Lung (tissue), 12 donors: ENCODE data around the gene FRMD4A. TPM values are rescaled to one million over a fixed set of nuclear protein-coding genes. Genes with fewer than 3 reads are reported as not detected.

Experiments
- ATAC-seq: fragments of 200-7000 bp; cut with Tn5 transposase; one replicate; pipeline ENCODE4 v1.9.1; 2020; ENCODE audit warnings: moderate number of reproducible peaks; ENCODE audit not compliant: insufficient read depth, low FRiP score
- DNase-seq, 3 donors: peaks; one replicate each; pipeline ENCODE4 v3.0.0-alpha.2; 2013 to 2017
- H3K27ac ChIP-seq, 2 donors: one replicate each; pipeline ENCODE4 v1.5.1; 2013; ENCODE audit warnings: mild to moderate bottlenecking in 2 of 2, moderate library complexity in 2 of 2, control low read depth in 1 of 2, inconsistent platforms in 1 of 2, low read depth in 1 of 2, low read length in 1 of 2
- H3K27me3 ChIP-seq, 3 donors: one replicate each; pipeline ENCODE4 v1.5.1; 2013; ENCODE audit warnings: low read length in 2 of 3; ENCODE audit not compliant: control insufficient read depth in 3 of 3, insufficient read depth in 3 of 3
- H3K36me3 ChIP-seq, 4 donors: one replicate each; pipeline ENCODE4 v1.5.1; 2013; ENCODE audit warnings: low read length in 4 of 4, mild to moderate bottlenecking in 1 of 4, moderate library complexity in 1 of 4; ENCODE audit not compliant: control insufficient read depth in 4 of 4, insufficient read depth in 4 of 4
- H3K4me1 ChIP-seq, 5 donors: one replicate each; pipeline ENCODE4 v1.5.1; 2013; ENCODE audit warnings: low read length in 5 of 5, mild to moderate bottlenecking in 2 of 5, moderate library complexity in 1 of 5; ENCODE audit not compliant: control insufficient read depth in 5 of 5, insufficient read depth in 5 of 5
- H3K4me3 ChIP-seq: one replicate; pipeline ENCODE4 v1.5.1; 2013; ENCODE audit warnings: mild to moderate bottlenecking, control low read depth, moderate library complexity
- H3K9ac ChIP-seq, 2 donors: one replicate each; pipeline ENCODE4 v1.5.1; 2013; ENCODE audit warnings: low read length in 2 of 2, control low read depth in 1 of 2; ENCODE audit not compliant: insufficient read depth in 1 of 2
- H3K9me3 ChIP-seq, 4 donors: one replicate each; pipeline ENCODE4 v1.5.1; 2013; ENCODE audit warnings: low read length in 3 of 4, mild to moderate bottlenecking in 1 of 4, moderate library complexity in 1 of 4; ENCODE audit not compliant: control insufficient read depth in 4 of 4, insufficient read depth in 3 of 4
- WGBS, 2 donors: extraction: QIAGEN DNeasy Blood & Tissue Kit; methylation state at CpG; one replicate each; pipeline ENCODE4 v1.1.7; 2013; 5-methylcytosine and 5-hydroxymethylcytosine counted together
- polyA plus RNA-seq, 2 donors: library from polyadenylated mRNA; stranded (reverse); fragments of 200-250 nt; gene quantifications; one replicate each; pipeline ENCODE4 v1.2.1, GENCODE V29; 2013
- total RNA-seq, 2 donors: library from RNA; depleted of rRNA in 1 of 2; stranded (reverse); fragments of >200 nt in 1 of 2; gene quantifications; one replicate each; pipeline ENCODE4 v1.2.1, GENCODE V29; 2014 to 2021
- TF ChIP-seq, protein P1 (sequence below): IDR thresholded peaks from 2 replicates; pipeline ENCODE4 v1.5.1; 2012; ENCODE audit warnings: mild to moderate bottlenecking; ENCODE audit errors: control extremely low read depth, extremely low read depth
- donor health status: control.
- donor health status: control.
- donor health status: Bipolar disorder and iron deficiency.
- donor health status: healthy.
- donor health status: DM: yes; HTN: yes; CAD: no.

FRMD4A gene
- total and polyA plus RNA-seq, 4 donors = 12.0 to 64.5 (median 29.3) TPM

DNA sequence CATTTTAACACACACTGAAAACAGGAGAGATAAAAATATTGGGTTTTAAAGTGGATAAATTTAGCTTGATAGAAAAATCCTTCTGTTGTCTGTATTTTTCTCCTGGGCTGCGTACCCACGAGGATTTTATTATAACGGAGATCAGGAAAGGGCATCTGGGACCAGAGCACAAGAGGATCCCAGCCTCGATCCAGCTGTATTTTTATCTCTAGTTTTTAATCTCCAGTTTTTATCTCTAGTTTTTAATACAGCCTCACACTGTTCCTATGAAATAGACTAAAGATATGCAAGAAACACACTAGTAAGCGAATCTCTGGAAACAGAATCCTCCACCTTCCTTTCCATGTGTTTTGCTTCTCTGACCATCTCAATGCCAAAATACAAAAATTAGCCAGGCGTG lies 295.2 kb downstream of the FRMD4A start:
- Histone ChIP-seq H3K9me3 (no peaks in the 10 kb centered on the region), H3K36me3 (no peaks in the 10 kb centered on the region), H3K9ac (no peak overlapping the region), H3K27me3 (no peaks in the 10 kb centered on the region), H3K4me3 (no peak overlapping the region), H3K4me1 (peaks cover under 1 to 6% (median 5%) of the 10 kb centered on the region in 5 donors), H3K27ac (no peak overlapping the region)
- WGBS, 2 donors = 76 to 91% methylated on average over 6 of the region's 6 CpGs
- DNase-seq = no peak
- ATAC-seq = no peak
- TF ChIP-seq, protein P1, sequence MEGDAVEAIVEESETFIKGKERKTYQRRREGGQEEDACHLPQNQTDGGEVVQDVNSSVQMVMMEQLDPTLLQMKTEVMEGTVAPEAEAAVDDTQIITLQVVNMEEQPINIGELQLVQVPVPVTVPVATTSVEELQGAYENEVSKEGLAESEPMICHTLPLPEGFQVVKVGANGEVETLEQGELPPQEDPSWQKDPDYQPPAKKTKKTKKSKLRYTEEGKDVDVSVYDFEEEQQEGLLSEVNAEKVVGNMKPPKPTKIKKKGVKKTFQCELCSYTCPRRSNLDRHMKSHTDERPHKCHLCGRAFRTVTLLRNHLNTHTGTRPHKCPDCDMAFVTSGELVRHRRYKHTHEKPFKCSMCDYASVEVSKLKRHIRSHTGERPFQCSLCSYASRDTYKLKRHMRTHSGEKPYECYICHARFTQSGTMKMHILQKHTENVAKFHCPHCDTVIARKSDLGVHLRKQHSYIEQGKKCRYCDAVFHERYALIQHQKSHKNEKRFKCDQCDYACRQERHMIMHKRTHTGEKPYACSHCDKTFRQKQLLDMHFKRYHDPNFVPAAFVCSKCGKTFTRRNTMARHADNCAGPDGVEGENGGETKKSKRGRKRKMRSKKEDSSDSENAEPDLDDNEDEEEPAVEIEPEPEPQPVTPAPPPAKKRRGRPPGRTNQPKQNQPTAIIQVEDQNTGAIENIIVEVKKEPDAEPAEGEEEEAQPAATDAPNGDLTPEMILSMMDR = no peak

DNA sequence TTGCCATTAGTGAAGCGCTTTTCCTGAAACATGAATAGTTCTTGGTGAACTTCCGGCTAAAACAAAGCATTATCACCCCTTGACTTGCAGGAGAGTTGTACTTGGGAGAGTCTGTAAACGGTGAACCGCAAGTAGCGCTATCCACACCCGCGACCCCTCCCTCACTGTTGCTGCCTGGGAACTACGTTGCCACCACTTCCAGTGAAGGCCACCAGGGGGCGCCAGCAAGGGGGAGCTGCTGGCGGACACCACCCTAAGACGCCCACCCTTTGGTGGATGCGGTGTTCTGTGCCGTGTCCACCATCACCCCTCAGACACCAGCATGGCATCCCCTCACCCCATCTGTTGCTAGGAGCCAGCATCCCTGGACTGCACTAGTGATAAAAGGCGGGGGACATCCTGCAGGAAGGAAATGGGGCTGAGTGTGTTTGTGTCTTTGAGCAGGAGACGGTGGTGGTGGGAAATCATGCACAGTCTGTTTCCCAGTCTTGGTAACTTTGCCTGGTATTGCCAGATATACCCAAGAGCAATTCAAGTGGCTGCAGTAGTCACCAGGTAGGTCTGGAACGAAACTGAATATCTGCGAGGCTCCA lies 298.2 kb downstream of the FRMD4A start:
- H3K36me3 ChIP-seq = no peaks in the 10 kb centered on the region
- H3K27ac ChIP-seq = no peak overlapping the region
- H3K4me3 ChIP-seq = no peak overlapping the region
- no peak overlapping the region for H3K9ac ChIP-seq
- TF ChIP-seq, protein P1 = peak; percentile 16
- 31 to 39% methylated on average over 17 of the region's 17 CpGs for whole genome bisulfite sequencing, 2 donors
- DNase-seq (peak in 1 of 3 donors; percentile 29), ATAC-seq (no peak)
- no peaks in the 10 kb centered on the region for H3K9me3 ChIP-seq
- H3K27me3 ChIP-seq = no peaks in the 10 kb centered on the region
- H3K4me1 ChIP-seq = peaks cover 0 to 5% (median 0%) of the 10 kb centered on the region in 5 donors

DNA sequence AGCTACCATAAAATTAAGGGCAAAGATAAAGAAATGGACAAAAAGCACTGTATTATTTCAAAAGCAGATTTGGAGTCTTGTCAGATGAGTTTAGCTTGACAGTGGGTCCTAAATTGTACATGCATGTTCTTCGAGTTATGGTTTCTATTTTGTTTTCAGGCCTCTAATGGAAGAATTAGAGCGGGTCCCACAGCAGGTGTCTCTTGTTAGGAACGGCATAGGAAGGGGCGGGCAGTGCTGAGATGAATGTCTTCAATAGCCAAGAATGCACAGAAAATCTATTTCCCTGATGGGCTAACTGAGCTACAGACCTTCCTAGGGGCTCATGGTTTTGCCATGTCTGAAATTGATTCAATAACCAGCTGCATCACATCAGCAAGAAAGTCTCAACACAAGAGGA lies 304.4 kb downstream of the FRMD4A start:
- H3K27ac ChIP-seq = no peak overlapping the region
- no peaks in the 10 kb centered on the region for H3K36me3 ChIP-seq
- DNase-seq (no peak), ATAC-seq (no peak)
- no peak overlapping the region for H3K9ac ChIP-seq
- H3K4me3 ChIP-seq = no peak overlapping the region
- no peaks in the 10 kb centered on the region for H3K9me3 ChIP-seq
- H3K4me1 ChIP-seq = peaks cover 0 to 30% (median 4%) of the 10 kb centered on the region in 5 donors
- 89% methylated on average over 4 of the region's 4 CpGs for WGBS, 2 donors
- TF ChIP-seq, protein P1 = no peak
- H3K27me3 ChIP-seq = no peaks in the 10 kb centered on the region
